ENCODE results near the gene NME7. TPM values are rescaled to one million over a fixed set of nuclear protein-coding genes. Genes with fewer than 3 reads are reported as not detected.

NME7 gene
- total RNA-seq, 4 donors from 2014 or later: 14.1 to 42.6 (median 25.0) TPM

- H3K4me1 ChIP-seq: peaks cover 0 to 4% of the 10 kb centered on the region in 2 donors
- DNase-seq: no peak
- H3K36me3 ChIP-seq: no peaks in the 10 kb centered on the region
- H3K9me3 ChIP-seq: no peaks in the 10 kb centered on the region
- peak overlapping the region; percentile 85 to 86 for H3K27ac ChIP-seq
- TF ChIP-seq POLR2A (IDR thresholded peaks at IDR 0.05): no peak
- no peak for TF ChIP-seq CTCF (IDR thresholded peaks at IDR 0.05)
- intact Hi-C loops (cut with DNase I; ENCODE audit: low total_unique reads): no loop called here
- H3K27me3 ChIP-seq: no peaks in the 10 kb centered on the region
- H3K4me3 ChIP-seq: peak overlapping the region; percentile 60 to 79
Measured at GRCh38 chr1:169368406-169368769, 791 bp upstream of the NME7 start.

- Histone ChIP-seq H3K36me3 (no peaks in the 10 kb centered on the region), H3K9me3 (no peaks in the 10 kb centered on the region), H3K27me3 (no peaks in the 10 kb centered on the region), H3K4me3 (peak overlapping the region; percentile 60 to 79), H3K4me1 (peaks cover 0 to 4% of the 10 kb centered on the region in 2 donors), H3K27ac (peak overlapping the region; percentile 85 to 86)
- intact Hi-C loops (cut with DNase I; ENCODE audit: low total_unique reads): no loop called here
- DNase-seq: no peak
- TF ChIP-seq CTCF (IDR thresholded peaks at IDR 0.05) (no peak), POLR2A (IDR thresholded peaks at IDR 0.05) (no peak)
Measured at GRCh38 chr1:169367096-169367685, 406 bp downstream of the NME7 start.

- H3K9me3 ChIP-seq: no peaks in the 10 kb centered on the region
- no peak overlapping the region for H3K27ac ChIP-seq
- no peaks in the 10 kb centered on the region for H3K4me1 ChIP-seq
- H3K27me3 ChIP-seq: no peaks in the 10 kb centered on the region
- H3K4me3 ChIP-seq: no peak overlapping the region
- no peaks in the 10 kb centered on the region for H3K36me3 ChIP-seq
- no peak for TF ChIP-seq CTCF (IDR thresholded peaks at IDR 0.05)
- no peak for TF ChIP-seq POLR2A (IDR thresholded peaks at IDR 0.05)
- no peak for DNase-seq
- intact Hi-C loops (cut with DNase I; ENCODE audit: low total_unique reads): no loop called here
Measured at GRCh38 chr1:169364948-169365347, 2.6 kb downstream of the NME7 start.

GRCh38 chr1:169363046-169363730, 4.4 kb downstream of the NME7 start:
- DNase-seq: no peak
- Histone ChIP-seq H3K9me3 (no peaks in the 10 kb centered on the region), H3K27ac (no peak overlapping the region), H3K36me3 (no peaks in the 10 kb centered on the region), H3K4me1 (no peaks in the 10 kb centered on the region), H3K27me3 (no peaks in the 10 kb centered on the region), H3K4me3 (no peak overlapping the region)
- intact Hi-C loops (cut with DNase I; ENCODE audit: low total_unique reads): no loop called here
- no peak for TF ChIP-seq CTCF (IDR thresholded peaks at IDR 0.05)
- no peak for TF ChIP-seq POLR2A (IDR thresholded peaks at IDR 0.05)

GRCh38 chr1:169361281-169361680, 6.3 kb downstream of the NME7 start:
- intact Hi-C loops (cut with DNase I; ENCODE audit: low total_unique reads): no loop called here
- Histone ChIP-seq H3K4me3 (no peak overlapping the region), H3K4me1 (no peaks in the 10 kb centered on the region)

More at GRCh38 chr1:169361281-169361680, 6.3 kb downstream of the NME7 start:
- Histone ChIP-seq H3K27me3 (no peaks in the 10 kb centered on the region), H3K9me3 (no peaks in the 10 kb centered on the region), H3K36me3 (no peaks in the 10 kb centered on the region), H3K27ac (no peak overlapping the region)
- TF ChIP-seq CTCF (IDR thresholded peaks at IDR 0.05) (no peak), POLR2A (IDR thresholded peaks at IDR 0.05) (no peak)
- no peak for DNase-seq
